Common myeloid progenitor, CD34-positive (primary cell): ENCODE data around the gene ADTRP.
"Not testable (repeated sequence)": the region's sequence is repeated elsewhere in the genome, so short reads cannot be mapped to it uniquely, and the experiment has no call there.

Experiments used
- CTCF ChIA-PET: fragments of 350-600 bp; sonication (Branson Sonifier 250); formaldehyde crosslinking; loops from one replicate; lab custom pipeline; 2021; ENCODE audit warnings: antibody characterized with exemption; lab: Charles Lee
- POLR2A ChIA-PET: fragments of 350-600 bp; sonication (Branson Sonifier 250); formaldehyde crosslinking; loops from one replicate; lab custom pipeline; 2021; ENCODE audit warnings: antibody characterized with exemption; lab: Charles Lee
- DNase-seq, 3 donors: peaks; one replicate each; pipeline versions ENCODE4 v3.0.0 to v3.0.0-alpha.2; 2013
- H3K27ac ChIP-seq, 2 experiments: 1 replicate in 1 of 2; 2 replicates in 1 of 2; pipeline ENCODE4 v1.7.0; 2013; ENCODE audit warnings: inconsistent platforms in 2 of 2, low read length in 2 of 2, mild to moderate bottlenecking in 2 of 2, low read depth in 1 of 2, moderate library complexity in 1 of 2; ENCODE audit not compliant: severe bottlenecking in 2 of 2, insufficient read depth in 1 of 2, poor library complexity in 1 of 2
- H3K27me3 ChIP-seq, 5 experiments: replicated peaks in 2 of 5; 1 replicate in 3 of 5; 2 replicates in 2 of 5; pipeline versions ENCODE4 v1.6.1 to v1.7.0; 2013; ENCODE audit warnings: low read length in 4 of 5, mild to moderate bottlenecking in 2 of 5, moderate library complexity in 2 of 5, inconsistent platforms in 1 of 5; ENCODE audit not compliant: insufficient read depth in 5 of 5, control insufficient read depth in 4 of 5
- H3K36me3 ChIP-seq, 4 experiments: 1 replicate in 2 of 4; 2 replicates in 2 of 4; pipeline versions ENCODE4 v1.6.1 to v1.7.0; 2013; ENCODE audit warnings: low read length in 3 of 4, control low read depth in 1 of 4, mild to moderate bottlenecking in 1 of 4; ENCODE audit not compliant: control insufficient read depth in 4 of 4, insufficient read depth in 4 of 4
- H3K4me1 ChIP-seq, 4 experiments: 1 replicate in 3 of 4; 2 replicates in 1 of 4; pipeline versions ENCODE4 v1.6.1 to v1.7.1; 2013; ENCODE audit warnings: low read length in 3 of 4, mild to moderate bottlenecking in 3 of 4, control low read depth in 1 of 4, inconsistent platforms in 1 of 4, moderate library complexity in 1 of 4; ENCODE audit not compliant: control insufficient read depth in 4 of 4, insufficient read depth in 4 of 4; ENCODE audit errors: control extremely low read depth in 1 of 4
- H3K4me3 ChIP-seq, 7 experiments: 1 replicate in 4 of 7; 2 replicates in 3 of 7; pipeline versions ENCODE4 v1.5.1 to v1.7.0; 2013; ENCODE audit warnings: mild to moderate bottlenecking in 7 of 7, low read length in 6 of 7, moderate library complexity in 6 of 7, inconsistent platforms in 2 of 7, low read depth in 2 of 7, control low read depth in 1 of 7; ENCODE audit not compliant: insufficient read depth in 4 of 7, control insufficient read depth in 1 of 7; ENCODE audit errors: extremely low read depth in 1 of 7
- H3K9me3 ChIP-seq, 5 experiments: 1 replicate in 4 of 5; 2 replicates in 1 of 5; pipeline versions ENCODE4 v1.6.1 to v1.7.1; 2013; ENCODE audit warnings: low read length in 4 of 5, mild to moderate bottlenecking in 2 of 5, inconsistent platforms in 1 of 5, low read depth in 1 of 5, moderate library complexity in 1 of 5; ENCODE audit not compliant: control insufficient read depth in 4 of 5, insufficient read depth in 2 of 5; ENCODE audit errors: control extremely low read depth in 1 of 5
- WGBS: methylation state at CpG from one replicate; pipeline ENCODE4 v1.1.5; 2013; ENCODE audit not compliant: insufficient coverage; 5-methylcytosine and 5-hydroxymethylcytosine counted together

ADTRP gene

GRCh38 chr6:11804135-11804534 lies 25.5 kb upstream of the ADTRP start:
- POLR2A ChIA-PET = no interaction called here
- CTCF ChIA-PET = no interaction called here

GRCh38 chr6:11803591-11803971 lies 25.0 kb upstream of the ADTRP start:
- H3K9me3 ChIP-seq = no peaks in the 10 kb centered on the region
- H3K4me1 ChIP-seq = no peaks in the 10 kb centered on the region
- DNase-seq = no peak
- CTCF ChIA-PET = no interaction called here
- 100% methylated on average over 1 of the region's 2 CpGs for WGBS
- no peaks in the 10 kb centered on the region for H3K36me3 ChIP-seq
- no peaks in the 10 kb centered on the region for H3K27me3 ChIP-seq
- no peak overlapping the region for H3K27ac ChIP-seq
- no peak overlapping the region for H3K4me3 ChIP-seq
- POLR2A ChIA-PET = no interaction called here

More at GRCh38 chr6:11804135-11804534, 25.5 kb upstream of the ADTRP start:
- 91% methylated on average over 6 of the region's 6 CpGs for WGBS
- no peak overlapping the region for H3K27ac ChIP-seq
- no peak for DNase-seq
- H3K4me1 ChIP-seq = no peaks in the 10 kb centered on the region
- H3K9me3 ChIP-seq = no peaks in the 10 kb centered on the region
- H3K27me3 ChIP-seq = no peaks in the 10 kb centered on the region
- no peak overlapping the region for H3K4me3 ChIP-seq
- no peaks in the 10 kb centered on the region for H3K36me3 ChIP-seq

- Histone ChIP-seq H3K4me3 (no peak overlapping the region), H3K36me3 (no peaks in the 10 kb centered on the region), H3K27ac (no peak overlapping the region), H3K27me3 (no peaks in the 10 kb centered on the region), H3K4me1 (no peaks in the 10 kb centered on the region), H3K9me3 (no peaks in the 10 kb centered on the region)
- WGBS = 100% methylated on average over 1 of the region's 6 CpGs
- ChIA-PET POLR2A (no interaction called here), CTCF (no interaction called here)
- DNase-seq = no peak
These were observed 24.4 kb upstream of the ADTRP start for GRCh38 chr6:11802886-11803590.

- H3K4me3 ChIP-seq, H3K27ac ChIP-seq, CTCF ChIA-PET, H3K36me3 ChIP-seq, DNase-seq, POLR2A ChIA-PET, H3K9me3 ChIP-seq, H3K4me1 ChIP-seq, H3K27me3 ChIP-seq: not testable (repeated sequence)
- no CpG with 5 or more reads among the region's 1 CpG for WGBS
These were observed 21.9 kb upstream of the ADTRP start for GRCh38 chr6:11800531-11800930.

- peaks cover 0 to 2% (median 0%) of the 10 kb centered on the region in 5 experiments for H3K9me3 ChIP-seq
- ChIA-PET POLR2A (no interaction called here), CTCF (interaction anchor here (0.6 to 0.8 kb wide), 2 partner anchors 10 to 27 kb away, joined by 3 read pairs; no protein-coding TSS in a partner anchor)
- H3K4me1 ChIP-seq = no peaks in the 10 kb centered on the region
- WGBS = 96% methylated on average over 3 of the region's 7 CpGs
- H3K27ac ChIP-seq = no peak overlapping the region
- no peak for DNase-seq
- H3K36me3 ChIP-seq = no peaks in the 10 kb centered on the region
- H3K27me3 ChIP-seq = no peaks in the 10 kb centered on the region
- no peak overlapping the region for H3K4me3 ChIP-seq
These were observed 19.9 kb upstream of the ADTRP start for GRCh38 chr6:11798538-11798937.

GRCh38 chr6:11798096-11798495 lies 19.5 kb upstream of the ADTRP start:
- no peaks in the 10 kb centered on the region for H3K36me3 ChIP-seq
- H3K27ac ChIP-seq = no peak overlapping the region
- POLR2A ChIA-PET = no interaction called here
- H3K4me1 ChIP-seq = no peaks in the 10 kb centered on the region
- peaks cover 0 to 2% (median 0%) of the 10 kb centered on the region in 5 experiments for H3K9me3 ChIP-seq
- DNase-seq = no peak
- H3K27me3 ChIP-seq = no peaks in the 10 kb centered on the region
- H3K4me3 ChIP-seq = no peak overlapping the region
- WGBS = 100% methylated on average over 1 of the region's 1 CpG
- CTCF ChIA-PET = interaction anchor here (0.8 kb wide), 1 partner anchor 10 kb away, joined by 3 read pairs; no protein-coding TSS in a partner anchor

GRCh38 chr6:11796829-11797228 lies 18.2 kb upstream of the ADTRP start:
- DNase-seq = no peak
- Histone ChIP-seq H3K27me3 (no peaks in the 10 kb centered on the region), H3K27ac (no peak overlapping the region), H3K9me3 (peaks cover 0 to 3% (median 2%) of the 10 kb centered on the region in 5 experiments), H3K4me3 (no peak overlapping the region), H3K4me1 (no peaks in the 10 kb centered on the region), H3K36me3 (no peaks in the 10 kb centered on the region)
- ChIA-PET POLR2A (no interaction called here), CTCF (no interaction called here)
- WGBS = 100% methylated on average over 4 of the region's 5 CpGs
